Uterus (tissue), 4 donors: ENCODE data around the gene FDPS. TPM values are rescaled to one million over a fixed set of nuclear protein-coding genes. Genes with fewer than 3 reads are reported as not detected.
"Not testable (repeated sequence)": the region's sequence is repeated elsewhere in the genome, so short reads cannot be mapped to it uniquely, and the experiment has no call there.

Experiments
- DNase-seq, 2 donors: peaks; one replicate each; pipeline ENCODE4 v3.0.0-alpha.2; 2019 to 2020
- H3K27ac ChIP-seq, 2 donors: fragments of 200-600 bp; sonication (generic); 1 replicate in 1 of 2; 2 replicates in 1 of 2; pipeline ENCODE4 v1.5.1; 2016 to 2018
- H3K27me3 ChIP-seq, 2 donors: fragments of 200-600 bp; sonication (generic); one replicate each; pipeline ENCODE4 v1.5.1; 2018 to 2019; ENCODE audit warnings: control low read depth in 1 of 2
- H3K36me3 ChIP-seq, 2 donors: fragments of 200-600 bp; sonication (generic); one replicate each; pipeline ENCODE4 v1.5.1; 2019; ENCODE audit warnings: control low read depth in 1 of 2
- H3K4me1 ChIP-seq, 2 donors: fragments of 200-600 bp; sonication (generic); one replicate each; pipeline ENCODE4 v1.5.1; 2018 to 2019; ENCODE audit warnings: control low read depth in 1 of 2
- H3K4me3 ChIP-seq, 2 donors: fragments of 200-600 bp; sonication (generic); 1 replicate in 1 of 2; 2 replicates in 1 of 2; pipeline ENCODE4 v1.5.1; 2018 to 2019; ENCODE audit warnings: mild to moderate bottlenecking in 1 of 2
- H3K9me3 ChIP-seq, 2 donors: fragments of 200-600 bp; sonication (generic); one replicate each; pipeline ENCODE4 v1.5.1; 2019; ENCODE audit warnings: control low read depth in 1 of 2
- CTCF ChIP-seq, 4 experiments: fragments of 200-600 bp in 2 of 4; fragments of 450-650 bp in 2 of 4; sonication (generic) in 2 of 4; IDR thresholded peaks; one replicate each; pipeline ENCODE4 v1.5.1; 2016 to 2019; ENCODE audit warnings: antibody characterized with exemption in 4 of 4, mild to moderate bottlenecking in 2 of 4, moderate library complexity in 1 of 4
- POLR2A ChIP-seq, 2 donors: fragments of 450-650 bp; IDR thresholded peaks; one replicate each; pipeline ENCODE4 v1.6.1; 2016; ENCODE audit warnings: antibody characterized with exemption in 2 of 2, mild to moderate bottlenecking in 1 of 2, moderate library complexity in 1 of 2
- intact Hi-C: fragments of 100-400 bp; cut with DNase I; formaldehyde crosslinking; loops from one replicate; pipeline ENCODE4 v1.15.1; 2023; ENCODE audit warnings: low total_unique reads
- total RNA-seq, 4 donors: library from RNA; depleted of rRNA in 3 of 4; stranded (reverse); fragments of >200 nt in 3 of 4; gene quantifications; one replicate each; pipeline versions ENCODE4 v1.1.0 to v1.2.4, GENCODE V29; 2014 to 2023
- donor health status: DM: yes; HTN: yes; CAD: no.

The FDPS gene
- total RNA-seq, 4 donors from 2014 or later, result 23.8 to 113 (median 99.6) TPM

- no peak for DNase-seq
Observed at GRCh38 chr1:155285631-155286044, 23.0 kb upstream of the FDPS start.

DNA sequence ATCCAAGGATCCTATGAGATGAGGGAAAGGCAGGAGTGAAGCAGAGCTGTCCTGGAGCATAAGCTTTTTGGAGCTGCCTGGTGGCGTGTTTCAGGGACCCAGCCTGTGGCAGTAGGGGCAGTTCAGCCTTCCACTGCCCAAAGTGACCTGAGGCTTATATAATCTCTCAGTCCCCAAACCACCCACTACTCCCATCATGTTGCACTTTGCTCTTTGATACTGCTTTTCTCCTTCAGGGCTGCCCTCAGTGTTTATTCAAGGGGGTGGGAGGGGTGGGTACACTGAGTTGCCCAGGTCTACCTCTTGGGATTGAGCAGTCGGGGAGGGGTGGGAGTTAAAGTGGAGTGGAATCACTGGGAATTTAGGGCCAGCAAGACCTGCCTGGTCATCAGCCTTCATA, 22.1 kb upstream of the FDPS start:
- H3K4me3 ChIP-seq, result no peak overlapping the region
- H3K27me3 ChIP-seq, result no peaks in the 10 kb centered on the region
- intact Hi-C loops, result no loop called here
- H3K9me3 ChIP-seq, result no peaks in the 10 kb centered on the region
- no peak for TF ChIP-seq CTCF (IDR thresholded peaks at IDR 0.05)
- no peak for TF ChIP-seq POLR2A (IDR thresholded peaks at IDR 0.05)
- H3K36me3 ChIP-seq, result no peaks in the 10 kb centered on the region
- H3K27ac ChIP-seq, result no peak overlapping the region
- no peak for DNase-seq
- no peaks in the 10 kb centered on the region for H3K4me1 ChIP-seq

More at GRCh38 chr1:155285631-155286044, 23.0 kb upstream of the FDPS start:
- Histone ChIP-seq H3K4me1 (no peaks in the 10 kb centered on the region), H3K36me3 (no peaks in the 10 kb centered on the region), H3K27ac (no peak overlapping the region), H3K4me3 (no peak overlapping the region), H3K27me3 (no peaks in the 10 kb centered on the region), H3K9me3 (no peaks in the 10 kb centered on the region)
- TF ChIP-seq POLR2A (IDR thresholded peaks at IDR 0.05) (no peak), CTCF (IDR thresholded peaks at IDR 0.05) (no peak)
- intact Hi-C loops, result no loop called here

GRCh38 chr1:155287987-155288543, 20.6 kb upstream of the FDPS start:
- Histone ChIP-seq H3K4me1 (no peaks in the 10 kb centered on the region), H3K4me3 (no peak overlapping the region), H3K27ac (no peak overlapping the region), H3K27me3 (no peaks in the 10 kb centered on the region), H3K36me3 (no peaks in the 10 kb centered on the region), H3K9me3 (no peaks in the 10 kb centered on the region)
- TF ChIP-seq POLR2A (IDR thresholded peaks at IDR 0.05), result no peak
- no peak for TF ChIP-seq CTCF (IDR thresholded peaks at IDR 0.05)
- intact Hi-C loops, result no loop called here
- DNase-seq, result no peak

DNA sequence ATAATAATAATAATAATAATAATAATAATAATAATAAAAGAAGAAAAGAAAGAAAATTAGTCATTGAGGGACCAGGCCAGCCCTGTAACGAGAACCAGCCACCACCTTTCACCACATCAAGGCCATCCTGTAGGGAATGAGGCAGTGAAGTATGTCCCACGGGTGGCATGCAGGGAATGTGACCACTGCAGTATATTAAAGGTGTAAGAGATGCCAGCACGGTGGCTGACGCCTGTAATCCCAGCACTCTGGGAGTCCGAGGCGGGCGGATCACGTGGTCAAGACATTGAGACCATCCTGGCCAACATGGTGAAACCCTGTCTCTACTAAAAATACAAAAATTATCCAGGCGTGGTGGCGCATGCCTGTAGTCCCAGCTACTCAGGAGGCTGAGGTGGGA, 17.7 kb upstream of the FDPS start:
- intact Hi-C loops, result not testable (repeated sequence)

GRCh38 chr1:155293086-155293749, 15.4 kb upstream of the FDPS start:
- no peak for DNase-seq
- Histone ChIP-seq H3K4me3 (no peak overlapping the region), H3K27ac (no peak overlapping the region), H3K9me3 (no peaks in the 10 kb centered on the region), H3K36me3 (no peaks in the 10 kb centered on the region), H3K27me3 (peaks cover 5 to 9% of the 10 kb centered on the region in 2 donors), H3K4me1 (no peaks in the 10 kb centered on the region)
- TF ChIP-seq POLR2A (IDR thresholded peaks at IDR 0.05), result no peak
- no peak for TF ChIP-seq CTCF (IDR thresholded peaks at IDR 0.05)
- intact Hi-C loops, result no loop called here

More for the DNA sequence above, 17.7 kb upstream of the FDPS start:
- not testable (repeated sequence) for H3K27ac ChIP-seq, H3K4me1 ChIP-seq, H3K36me3 ChIP-seq, DNase-seq, H3K27me3 ChIP-seq, H3K4me3 ChIP-seq, H3K9me3 ChIP-seq
